Common myeloid progenitor, CD34-positive (primary cell): ENCODE results near the gene FNIP2.

Experiments
- CTCF ChIA-PET: fragments of 350-600 bp; sonication (Branson Sonifier 250); formaldehyde crosslinking; loops from one replicate; lab custom pipeline; 2021; ENCODE audit warnings: antibody characterized with exemption; lab: Charles Lee
- POLR2A ChIA-PET: fragments of 350-600 bp; sonication (Branson Sonifier 250); formaldehyde crosslinking; loops from one replicate; lab custom pipeline; 2021; ENCODE audit warnings: antibody characterized with exemption; lab: Charles Lee
- DNase-seq, 3 donors: peaks; one replicate each; pipeline versions ENCODE4 v3.0.0 to v3.0.0-alpha.2; 2013
- H3K27ac ChIP-seq, 2 experiments: 1 replicate in 1 of 2; 2 replicates in 1 of 2; pipeline ENCODE4 v1.7.0; 2013; ENCODE audit warnings: inconsistent platforms in 2 of 2, low read length in 2 of 2, mild to moderate bottlenecking in 2 of 2, low read depth in 1 of 2, moderate library complexity in 1 of 2; ENCODE audit not compliant: severe bottlenecking in 2 of 2, insufficient read depth in 1 of 2, poor library complexity in 1 of 2
- H3K27me3 ChIP-seq, 5 experiments: replicated peaks in 2 of 5; 1 replicate in 3 of 5; 2 replicates in 2 of 5; pipeline versions ENCODE4 v1.6.1 to v1.7.0; 2013; ENCODE audit warnings: low read length in 4 of 5, mild to moderate bottlenecking in 2 of 5, moderate library complexity in 2 of 5, inconsistent platforms in 1 of 5; ENCODE audit not compliant: insufficient read depth in 5 of 5, control insufficient read depth in 4 of 5
- H3K36me3 ChIP-seq, 4 experiments: 1 replicate in 2 of 4; 2 replicates in 2 of 4; pipeline versions ENCODE4 v1.6.1 to v1.7.0; 2013; ENCODE audit warnings: low read length in 3 of 4, control low read depth in 1 of 4, mild to moderate bottlenecking in 1 of 4; ENCODE audit not compliant: control insufficient read depth in 4 of 4, insufficient read depth in 4 of 4
- H3K4me1 ChIP-seq, 4 experiments: 1 replicate in 3 of 4; 2 replicates in 1 of 4; pipeline versions ENCODE4 v1.6.1 to v1.7.1; 2013; ENCODE audit warnings: low read length in 3 of 4, mild to moderate bottlenecking in 3 of 4, control low read depth in 1 of 4, inconsistent platforms in 1 of 4, moderate library complexity in 1 of 4; ENCODE audit not compliant: control insufficient read depth in 4 of 4, insufficient read depth in 4 of 4; ENCODE audit errors: control extremely low read depth in 1 of 4
- H3K4me3 ChIP-seq, 7 experiments: 1 replicate in 4 of 7; 2 replicates in 3 of 7; pipeline versions ENCODE4 v1.5.1 to v1.7.0; 2013; ENCODE audit warnings: mild to moderate bottlenecking in 7 of 7, low read length in 6 of 7, moderate library complexity in 6 of 7, inconsistent platforms in 2 of 7, low read depth in 2 of 7, control low read depth in 1 of 7; ENCODE audit not compliant: insufficient read depth in 4 of 7, control insufficient read depth in 1 of 7; ENCODE audit errors: extremely low read depth in 1 of 7
- H3K9me3 ChIP-seq, 5 experiments: 1 replicate in 4 of 5; 2 replicates in 1 of 5; pipeline versions ENCODE4 v1.6.1 to v1.7.1; 2013; ENCODE audit warnings: low read length in 4 of 5, mild to moderate bottlenecking in 2 of 5, inconsistent platforms in 1 of 5, low read depth in 1 of 5, moderate library complexity in 1 of 5; ENCODE audit not compliant: control insufficient read depth in 4 of 5, insufficient read depth in 2 of 5; ENCODE audit errors: control extremely low read depth in 1 of 5
- WGBS: methylation state at CpG from one replicate; pipeline ENCODE4 v1.1.5; 2013; ENCODE audit not compliant: insufficient coverage; 5-methylcytosine and 5-hydroxymethylcytosine counted together

FNIP2 gene

GRCh38 chr4:158849681-158850080 is 80.9 kb downstream of the FNIP2 start:
- Histone ChIP-seq H3K27ac (no peak overlapping the region), H3K36me3 (peaks cover 3 to 23% (median 11%) of the 10 kb centered on the region in 4 experiments), H3K9me3 (no peaks in the 10 kb centered on the region), H3K4me3 (no peak overlapping the region), H3K27me3 (no peaks in the 10 kb centered on the region), H3K4me1 (peaks cover 0 to 4% (median 0%) of the 10 kb centered on the region in 4 experiments)
- no peak for DNase-seq
- ChIA-PET CTCF (interaction anchor here (0.7 to 3.7 kb wide), 18 partner anchors 9 to 589 kb away, joined by 3 to 35 read pairs (median 6); partner anchors contain the start of genes FNIP2 and PPID), POLR2A (no interaction called here)
- 100% methylated on average over 1 of the region's 2 CpGs for WGBS

GRCh38 chr4:158850371-158850770 is 81.5 kb downstream of the FNIP2 start:
- H3K27ac ChIP-seq, result no peak overlapping the region
- POLR2A ChIA-PET, result no interaction called here

DNA sequence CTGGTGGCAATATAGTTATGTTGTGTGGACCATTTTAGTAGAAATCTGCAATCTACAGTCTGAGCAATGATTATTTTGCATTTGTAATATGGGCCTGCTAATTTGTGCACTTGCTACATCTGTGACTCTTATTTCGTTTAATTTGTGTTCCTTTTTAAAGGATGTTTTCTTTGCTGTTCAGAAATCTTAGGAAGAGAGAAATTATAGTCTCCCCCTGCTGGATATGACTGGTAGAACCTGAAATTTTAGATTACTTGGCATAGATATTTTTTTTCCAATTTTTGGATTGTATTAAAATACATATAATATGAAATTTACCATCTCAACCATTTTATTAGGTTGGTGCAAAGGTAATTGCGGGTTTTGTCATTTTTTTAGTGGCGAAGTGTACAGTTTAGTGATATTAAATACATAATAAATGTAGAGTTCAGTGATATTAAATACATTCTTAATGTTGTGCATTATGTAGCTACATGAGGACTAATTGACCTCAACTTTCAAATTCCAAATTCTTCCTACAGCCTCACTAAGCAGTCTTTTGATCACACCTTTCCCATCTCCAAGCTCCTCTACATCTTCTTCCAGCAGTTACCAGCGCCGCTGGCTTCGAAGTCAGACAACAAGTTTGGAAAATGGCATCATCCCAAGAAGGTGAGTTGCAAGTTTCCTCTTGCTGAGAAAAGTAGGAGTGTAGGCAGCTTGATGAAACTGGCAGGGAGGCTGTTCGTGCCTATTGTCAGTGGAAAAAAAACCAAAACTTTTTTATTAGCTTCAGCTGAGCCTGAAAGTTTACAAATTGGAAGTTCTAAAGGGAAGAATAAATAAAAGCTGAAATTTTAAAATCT is 82.2 kb downstream of the FNIP2 start:
- POLR2A ChIA-PET, result interaction anchor here (0.6 kb wide), 1 partner anchor 20 kb away, joined by 4 read pairs; no protein-coding TSS in a partner anchor
- peak; percentile 50 to 71 (median 61) for DNase-seq
- peaks cover 0 to 4% (median 0%) of the 10 kb centered on the region in 4 experiments for H3K4me1 ChIP-seq
- H3K36me3 ChIP-seq, result peaks cover 0 to 23% (median 11%) of the 10 kb centered on the region in 4 experiments
- CTCF ChIA-PET, result interaction anchor here (0.7 to 3.7 kb wide), 39 partner anchors 8 to 590 kb away, joined by 3 to 35 read pairs (median 4); partner anchors contain the start of genes FNIP2 and PPID
- WGBS, result 100% methylated on average over 1 of the region's 7 CpGs
- H3K27me3 ChIP-seq, result no peaks in the 10 kb centered on the region
- no peak overlapping the region for H3K27ac ChIP-seq
- no peak overlapping the region for H3K4me3 ChIP-seq
- H3K9me3 ChIP-seq, result no peaks in the 10 kb centered on the region

More at GRCh38 chr4:158850371-158850770, 81.5 kb downstream of the FNIP2 start:
- no peaks in the 10 kb centered on the region for H3K9me3 ChIP-seq
- H3K27me3 ChIP-seq, result no peaks in the 10 kb centered on the region
- peaks cover 0 to 4% (median 0%) of the 10 kb centered on the region in 4 experiments for H3K4me1 ChIP-seq
- peaks cover under 1 to 23% (median 11%) of the 10 kb centered on the region in 4 experiments for H3K36me3 ChIP-seq
- DNase-seq, result no peak
- CTCF ChIA-PET, result interaction anchor here (0.7 to 3.7 kb wide), 16 partner anchors 10 to 590 kb away, joined by 3 to 35 read pairs (median 6); partner anchors contain the start of genes FNIP2 and PPID
- H3K4me3 ChIP-seq, result no peak overlapping the region

DNA sequence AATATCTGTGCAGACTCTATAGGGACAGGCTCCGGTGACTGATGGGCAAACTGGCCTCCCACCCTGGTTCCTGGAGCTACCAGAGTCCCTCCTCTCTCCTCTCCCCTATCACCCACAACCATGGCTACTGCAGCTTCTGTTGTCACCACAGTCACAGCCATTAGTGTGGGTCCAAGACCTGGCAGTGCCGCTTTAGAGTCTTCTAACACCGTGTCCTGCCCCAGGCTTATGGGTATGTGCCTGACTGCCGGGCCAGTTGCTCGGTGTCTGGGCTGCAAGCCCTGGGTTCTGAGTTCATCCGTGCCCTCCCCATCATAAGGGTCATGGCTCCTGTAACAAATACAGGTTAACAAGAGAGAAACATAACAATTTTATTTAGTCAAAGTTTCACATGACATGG is 85.4 kb downstream of the FNIP2 start:
- Histone ChIP-seq H3K9me3 (no peaks in the 10 kb centered on the region), H3K4me3 (no peak overlapping the region), H3K4me1 (peaks cover 0 to 8% (median 0%) of the 10 kb centered on the region in 4 experiments), H3K27me3 (no peaks in the 10 kb centered on the region), H3K27ac (no peak overlapping the region), H3K36me3 (peaks cover 0 to 11% (median 6%) of the 10 kb centered on the region in 4 experiments)
- CTCF ChIA-PET, result interaction anchor here (0.8 to 1.7 kb wide), 5 partner anchors 13 to 349 kb away, joined by 3 to 10 read pairs (median 3); no protein-coding TSS in a partner anchor
- POLR2A ChIA-PET, result no interaction called here
- WGBS, result 97% methylated on average over 5 of the region's 6 CpGs
- no peak for DNase-seq

DNA sequence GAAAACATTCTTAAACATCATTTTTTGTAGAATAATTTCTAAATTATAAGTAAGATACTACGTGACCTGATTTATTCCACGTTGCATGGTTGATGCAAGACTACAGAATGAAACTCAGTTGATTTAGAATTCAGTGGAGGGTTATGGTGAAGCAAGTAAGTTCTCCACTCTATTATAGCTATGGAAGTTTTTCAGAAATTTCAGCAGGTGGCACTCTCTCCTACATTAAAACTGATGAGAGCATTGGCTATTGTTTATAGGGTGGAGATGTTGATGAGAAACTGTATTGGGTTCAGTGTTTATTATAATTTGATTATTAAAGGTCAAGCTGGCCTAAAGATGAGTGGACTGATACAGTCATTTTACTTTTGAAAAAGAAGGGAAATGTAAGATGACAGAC is 88.0 kb downstream of the FNIP2 start:
- DNase-seq, result peak; percentile 66 to 80 (median 77)
- no CpG with 5 or more reads among the region's 2 CpGs for WGBS
- POLR2A ChIA-PET, result no interaction called here

GRCh38 chr4:158857951-158858350 is 89.1 kb downstream of the FNIP2 start:
- H3K4me1 ChIP-seq, result peaks cover 0 to 4% (median 0%) of the 10 kb centered on the region in 4 experiments
- H3K36me3 ChIP-seq, result peaks cover 7 to 36% (median 25%) of the 10 kb centered on the region in 4 experiments
- CTCF ChIA-PET, result interaction anchor here (0.7 to 4.2 kb wide), 17 partner anchors 9 to 527 kb away, joined by 3 to 71 read pairs (median 5); no protein-coding TSS in a partner anchor
- H3K9me3 ChIP-seq, result no peaks in the 10 kb centered on the region
- H3K27me3 ChIP-seq, result no peaks in the 10 kb centered on the region
- WGBS, result 54% methylated on average over 1 of the region's 1 CpG
- POLR2A ChIA-PET, result interaction anchor here (0.5 kb wide), 1 partner anchor 134 kb away, joined by 3 read pairs; no protein-coding TSS in a partner anchor
- peak in 1 of 3 donors; percentile 6 for DNase-seq
- no peak overlapping the region for H3K27ac ChIP-seq
- H3K4me3 ChIP-seq, result no peak overlapping the region

More for the DNA sequence above, 88.0 kb downstream of the FNIP2 start:
- Histone ChIP-seq H3K27ac (no peak overlapping the region), H3K27me3 (no peaks in the 10 kb centered on the region), H3K4me1 (peaks cover 0 to 4% (median 0%) of the 10 kb centered on the region in 4 experiments), H3K36me3 (peaks cover 5 to 30% (median 22%) of the 10 kb centered on the region in 4 experiments), H3K9me3 (no peaks in the 10 kb centered on the region), H3K4me3 (no peak overlapping the region)
- CTCF ChIA-PET, result interaction anchor here (0.7 to 4.2 kb wide), 13 partner anchors 9 to 435 kb away, joined by 3 to 71 read pairs (median 5); no protein-coding TSS in a partner anchor
